Ureter (tissue), 1 donor: Measurements from ENCODE around the gene BIRC2. TPM values are rescaled to one million over a fixed set of nuclear protein-coding genes. Genes with fewer than 3 reads are reported as not detected.

Source experiments
- DNase-seq: peaks from one replicate; pipeline ENCODE4 v3.0.0-alpha.2; 2020; ENCODE audit warnings: low spot score
- total RNA-seq: library from RNA; stranded (reverse); gene quantifications from one replicate; pipeline ENCODE4 v1.2.4, GENCODE V29; 2023
- donor health status: DM: yes; HTN: yes; CAD: no.

The BIRC2 gene
- total RNA-seq, 1 donor from 2014 or later, result 44.4 TPM

DNA sequence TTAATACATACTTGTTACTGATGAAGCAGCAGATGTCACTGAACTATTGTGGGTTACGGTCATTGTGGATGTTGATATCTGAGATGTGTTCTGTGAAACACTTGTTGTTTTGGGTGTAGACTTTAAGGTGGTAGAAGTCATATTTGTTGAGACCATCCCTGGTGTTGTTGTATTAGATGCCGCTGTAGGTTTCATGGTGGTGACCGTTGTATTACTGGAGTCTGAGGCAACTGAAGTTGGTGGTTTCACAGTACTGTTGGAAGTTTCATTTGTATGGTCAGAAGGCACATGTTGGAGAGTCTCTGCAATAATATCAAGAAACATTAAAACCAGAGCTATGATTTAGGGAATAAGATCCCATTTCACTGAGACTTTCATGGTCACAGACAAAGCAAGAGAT lies 54.9 kb downstream of the BIRC2 start:
- no peak for DNase-seq

DNA sequence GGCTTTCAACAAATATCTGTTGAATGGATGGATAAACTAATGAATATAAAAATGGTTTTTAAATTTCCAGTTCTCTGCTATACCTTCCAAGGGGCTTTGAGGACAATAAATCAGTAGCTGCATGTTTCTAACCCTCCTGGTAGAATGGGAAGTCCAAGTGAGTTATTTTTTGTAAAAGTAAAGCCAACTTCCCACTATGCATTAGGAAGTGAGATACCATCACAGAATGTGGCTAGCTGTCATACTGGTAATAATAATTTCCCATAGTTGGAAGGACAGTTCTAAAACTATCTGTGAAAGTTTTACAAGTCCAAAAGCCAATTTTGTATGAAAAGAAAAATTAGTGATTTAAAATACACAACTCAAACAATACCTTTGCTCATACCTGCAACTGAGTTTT lies 55.5 kb downstream of the BIRC2 start:
- DNase-seq, result no peak

DNA sequence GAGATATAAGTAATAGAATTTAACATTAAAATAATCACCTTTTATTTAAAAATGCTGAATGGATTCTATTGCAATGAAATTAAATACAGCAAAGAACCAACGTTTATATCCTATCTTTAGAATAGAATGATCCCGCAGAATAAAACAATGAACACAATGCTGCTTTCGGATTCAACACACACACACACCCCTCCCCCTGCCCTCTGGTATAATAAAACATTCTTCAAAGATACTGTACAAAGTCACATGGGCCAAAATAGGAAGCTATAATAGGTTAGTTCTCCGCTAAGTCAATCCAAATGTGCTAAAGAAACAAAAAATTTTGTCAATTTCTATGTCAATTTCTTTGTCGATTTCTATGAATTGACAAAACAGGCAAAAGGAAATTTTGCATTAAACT lies 58.5 kb downstream of the BIRC2 start:
- no peak for DNase-seq

DNA sequence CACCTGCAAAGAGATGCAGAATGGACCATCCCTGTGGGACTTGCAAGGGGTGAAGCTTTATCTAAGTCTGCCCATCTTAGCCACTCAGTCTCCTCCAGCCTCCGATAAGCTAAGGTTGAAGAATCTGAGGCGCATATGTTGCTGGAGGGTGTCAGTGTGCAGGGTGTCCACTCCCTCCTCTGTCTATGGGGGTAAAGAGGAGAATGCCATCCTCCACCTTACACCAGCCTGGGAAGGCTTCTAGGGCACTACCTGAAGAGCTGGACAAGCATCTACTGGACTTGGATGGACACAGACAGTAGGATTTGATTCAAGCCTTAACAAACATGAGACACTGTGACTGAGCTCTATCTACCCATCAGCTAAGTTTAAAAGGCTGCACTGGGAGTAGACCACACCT lies 59.1 kb downstream of the BIRC2 start:
- no peak for DNase-seq

DNA sequence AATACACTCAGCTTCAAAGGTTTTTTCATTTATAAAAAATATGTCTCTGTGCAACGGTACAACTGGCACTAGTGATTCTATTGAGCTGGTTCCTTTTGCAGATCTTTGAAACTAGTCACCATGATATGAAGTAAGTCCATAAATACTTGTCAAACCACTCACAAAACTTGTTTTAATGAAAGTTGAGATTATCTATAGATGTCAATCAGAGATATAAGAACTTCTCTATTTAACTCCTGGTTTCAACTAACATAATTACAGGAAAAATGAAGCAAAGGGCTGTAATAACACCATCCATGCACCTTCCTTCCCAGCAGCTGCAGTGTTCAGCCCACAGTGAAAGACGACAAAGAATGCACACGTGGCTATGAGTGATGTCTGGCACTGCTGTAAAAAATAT lies 60.9 kb downstream of the BIRC2 start:
- no peak for DNase-seq

DNA sequence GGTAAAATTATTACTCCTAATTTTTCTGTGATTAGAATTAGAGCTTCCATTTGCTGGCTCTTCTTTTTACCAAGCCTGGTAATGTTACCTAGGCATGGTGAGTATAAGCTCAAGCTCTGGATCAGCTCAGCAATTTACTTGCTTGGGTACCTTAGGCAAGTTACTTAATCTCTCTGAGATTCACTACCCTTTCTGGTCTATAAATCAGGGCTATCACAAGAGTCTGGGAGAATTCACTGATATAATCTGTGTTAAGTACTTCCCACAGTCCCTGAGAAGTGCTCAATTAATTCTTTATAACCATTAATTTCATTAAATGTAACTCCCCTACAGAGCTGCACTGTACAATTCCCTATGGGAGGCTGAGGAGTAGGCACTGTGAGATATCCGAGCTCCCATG lies 61.3 kb downstream of the BIRC2 start:
- no peak for DNase-seq

DNA sequence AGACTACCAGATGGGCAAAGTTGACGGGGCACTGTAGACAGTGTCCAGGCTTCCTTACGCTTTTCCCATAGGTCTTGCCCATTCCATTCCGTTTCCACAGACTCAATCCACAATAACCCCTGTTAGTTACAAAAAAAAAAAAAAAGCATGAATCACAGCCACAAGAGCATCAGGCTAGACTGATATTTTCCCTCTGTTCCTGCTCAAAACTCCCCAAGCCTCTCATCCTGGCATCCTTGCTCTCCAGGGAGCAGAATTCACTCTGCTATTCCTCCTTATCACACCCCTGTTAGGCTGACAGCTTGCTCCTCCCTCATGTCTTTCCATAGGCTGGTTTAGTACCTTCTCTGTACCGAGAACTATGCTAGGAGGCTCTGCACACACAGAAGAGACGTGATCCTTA lies 63.4 kb downstream of the BIRC2 start:
- no peak for DNase-seq

DNA sequence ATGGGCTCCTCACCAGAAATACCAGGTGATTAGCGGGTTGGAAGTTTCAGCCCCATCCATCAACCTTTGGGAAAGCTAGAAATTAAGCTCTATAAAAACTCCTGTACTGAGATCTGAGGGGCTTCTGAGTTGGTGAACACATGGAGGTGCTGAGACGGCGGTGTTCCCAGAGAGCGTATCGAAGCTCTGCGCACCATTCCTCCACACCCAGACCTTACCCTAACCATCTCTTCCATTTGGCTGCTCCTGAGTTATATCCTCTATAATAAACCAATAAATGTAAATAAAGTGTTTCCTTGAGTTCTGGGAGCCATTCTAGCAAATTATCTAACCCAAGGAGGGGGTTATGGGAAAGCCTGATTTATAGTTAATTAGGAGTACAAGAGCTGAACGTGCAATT lies 64.1 kb downstream of the BIRC2 start:
- DNase-seq, result no peak

DNA sequence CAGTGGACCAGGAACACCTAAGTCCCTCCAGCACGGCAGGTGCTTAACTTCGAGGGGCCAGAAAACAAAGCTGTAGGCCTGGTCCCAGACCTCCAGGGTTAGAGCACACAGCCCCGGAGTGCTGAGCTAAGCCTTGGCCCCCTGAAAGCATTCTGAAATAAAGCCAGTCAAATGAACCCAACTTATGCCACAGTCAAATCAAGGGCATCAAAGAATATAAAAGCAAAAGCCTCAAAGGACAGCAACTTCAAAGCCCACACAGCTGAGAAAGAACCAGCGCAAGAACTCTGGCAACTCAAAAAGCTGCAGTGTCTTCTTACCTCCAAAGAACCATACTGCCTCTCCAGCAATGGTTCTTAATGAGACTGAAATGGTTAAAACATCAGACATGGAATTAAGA lies 66.5 kb downstream of the BIRC2 start:
- no peak for DNase-seq

DNA sequence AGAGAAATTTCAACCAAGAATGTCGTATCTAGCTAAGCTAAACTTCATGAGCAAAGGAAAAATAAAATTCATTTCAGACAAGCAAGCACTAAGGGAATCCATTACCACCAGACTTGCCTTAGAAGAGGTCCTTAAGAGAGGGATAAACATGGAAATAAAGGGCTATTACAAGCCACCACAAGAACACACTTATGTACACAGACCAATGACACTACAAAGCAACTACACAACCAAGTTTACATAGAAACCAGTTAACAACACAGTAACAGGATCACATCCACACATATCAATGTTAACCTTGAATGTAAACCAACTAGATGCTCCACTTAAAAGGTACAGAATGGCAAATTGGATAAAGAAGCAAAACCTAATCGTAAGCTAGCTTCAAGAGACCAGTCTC lies 67.5 kb downstream of the BIRC2 start:
- no peak for DNase-seq

DNA sequence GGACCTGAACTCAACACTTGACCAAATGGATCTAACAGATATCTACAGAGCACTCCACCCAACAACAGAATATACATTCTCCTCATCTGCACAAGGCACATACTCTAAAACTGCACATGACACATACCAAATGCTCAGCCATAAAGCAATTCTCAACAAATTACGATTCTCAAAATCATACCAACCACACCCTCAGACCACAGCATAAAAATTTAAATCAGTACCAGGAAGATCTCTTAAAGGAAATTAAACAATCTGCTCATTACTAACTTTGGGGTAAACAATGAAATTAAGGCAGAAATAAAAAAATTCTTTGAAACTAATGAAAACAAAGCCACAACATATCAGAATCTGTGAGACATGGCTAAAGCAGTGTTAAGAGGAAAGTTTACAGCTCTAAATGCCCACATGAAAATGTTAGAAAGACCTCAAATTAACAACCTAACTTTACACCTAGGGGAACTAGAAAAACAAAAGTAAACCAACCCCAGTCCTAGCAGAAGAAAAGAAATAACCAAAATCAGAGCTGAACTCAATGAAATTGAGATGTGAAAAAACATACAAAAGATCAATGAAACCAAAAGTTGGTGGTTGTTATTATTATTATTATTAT lies 68.4 kb downstream of the BIRC2 start:
- DNase-seq, result no peak

DNA sequence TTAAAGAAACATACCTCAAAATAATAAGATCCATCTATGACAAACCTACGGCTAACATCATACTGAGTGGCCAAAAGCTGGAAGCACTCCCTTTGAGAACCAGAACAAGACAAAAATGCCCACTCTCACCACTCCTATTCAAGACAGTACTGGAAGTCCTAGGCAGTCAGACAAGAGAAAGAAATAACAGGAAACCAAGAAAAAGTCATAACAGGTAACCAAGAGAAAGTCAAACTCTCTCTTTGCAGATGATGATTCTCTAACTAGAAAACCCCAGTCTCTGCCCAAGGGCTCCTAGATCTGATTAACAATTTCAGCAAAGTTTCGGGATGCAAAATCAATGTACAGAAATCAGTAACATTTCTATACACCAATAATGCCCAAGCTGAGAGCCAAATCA lies 70.0 kb downstream of the BIRC2 start:
- no peak for DNase-seq

DNA sequence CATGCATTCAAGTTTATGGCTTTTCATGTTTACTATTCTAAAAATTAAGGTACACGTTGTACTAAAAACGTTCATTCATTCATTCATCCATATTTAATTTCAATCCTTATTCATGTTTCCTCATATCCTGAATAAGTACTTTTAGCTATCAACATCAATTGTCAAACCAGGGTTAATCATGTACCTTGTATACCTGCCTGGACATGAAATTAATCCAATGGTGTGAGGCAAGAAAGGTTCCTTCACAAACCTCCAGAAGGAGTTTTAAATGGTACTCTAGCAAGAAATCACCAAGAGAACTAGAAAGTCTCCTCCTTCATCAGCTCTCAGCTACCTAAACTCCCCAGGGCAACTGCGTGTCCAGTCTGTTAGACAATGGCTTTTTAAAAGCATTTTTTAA lies 72.2 kb downstream of the BIRC2 start:
- DNase-seq, result no peak

DNA sequence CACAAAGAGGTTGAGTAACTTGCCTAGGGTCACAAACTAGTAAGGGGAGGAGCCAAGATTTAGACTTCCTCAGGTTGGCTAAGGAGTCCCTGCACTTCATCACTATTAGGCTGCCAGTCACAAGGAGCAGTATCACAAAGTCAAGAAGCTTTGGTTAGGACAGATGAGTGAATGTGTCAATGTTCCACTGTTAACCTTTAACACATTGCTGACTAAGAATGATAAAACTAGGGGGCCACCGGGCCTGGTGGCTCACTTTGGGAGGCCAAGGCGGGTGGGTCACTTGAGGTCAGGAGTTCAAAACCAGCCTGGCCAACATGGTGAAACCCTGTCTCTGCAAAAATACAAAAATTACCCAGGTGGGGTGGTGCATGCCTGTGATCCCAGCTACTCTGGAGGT lies 73.5 kb downstream of the BIRC2 start:
- DNase-seq, result no peak

DNA sequence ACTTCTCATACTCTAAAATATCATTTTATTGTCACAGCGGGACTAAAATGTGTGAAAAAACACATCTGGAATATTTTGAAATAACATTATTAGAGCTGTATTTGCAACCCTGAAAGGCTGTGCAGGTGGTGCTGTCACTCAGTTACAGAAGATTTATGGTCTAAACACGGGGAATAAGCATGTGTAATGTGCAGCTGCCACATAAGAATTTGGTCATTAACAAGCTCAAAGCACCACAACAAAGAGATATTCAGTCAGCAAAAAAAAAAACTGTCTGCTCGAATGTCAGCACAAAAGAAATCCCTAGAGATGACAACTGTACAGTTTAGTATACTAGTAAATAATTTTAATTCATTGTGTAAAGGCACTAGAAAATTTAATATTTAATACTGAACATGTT lies 74.2 kb downstream of the BIRC2 start:
- no peak for DNase-seq

DNA sequence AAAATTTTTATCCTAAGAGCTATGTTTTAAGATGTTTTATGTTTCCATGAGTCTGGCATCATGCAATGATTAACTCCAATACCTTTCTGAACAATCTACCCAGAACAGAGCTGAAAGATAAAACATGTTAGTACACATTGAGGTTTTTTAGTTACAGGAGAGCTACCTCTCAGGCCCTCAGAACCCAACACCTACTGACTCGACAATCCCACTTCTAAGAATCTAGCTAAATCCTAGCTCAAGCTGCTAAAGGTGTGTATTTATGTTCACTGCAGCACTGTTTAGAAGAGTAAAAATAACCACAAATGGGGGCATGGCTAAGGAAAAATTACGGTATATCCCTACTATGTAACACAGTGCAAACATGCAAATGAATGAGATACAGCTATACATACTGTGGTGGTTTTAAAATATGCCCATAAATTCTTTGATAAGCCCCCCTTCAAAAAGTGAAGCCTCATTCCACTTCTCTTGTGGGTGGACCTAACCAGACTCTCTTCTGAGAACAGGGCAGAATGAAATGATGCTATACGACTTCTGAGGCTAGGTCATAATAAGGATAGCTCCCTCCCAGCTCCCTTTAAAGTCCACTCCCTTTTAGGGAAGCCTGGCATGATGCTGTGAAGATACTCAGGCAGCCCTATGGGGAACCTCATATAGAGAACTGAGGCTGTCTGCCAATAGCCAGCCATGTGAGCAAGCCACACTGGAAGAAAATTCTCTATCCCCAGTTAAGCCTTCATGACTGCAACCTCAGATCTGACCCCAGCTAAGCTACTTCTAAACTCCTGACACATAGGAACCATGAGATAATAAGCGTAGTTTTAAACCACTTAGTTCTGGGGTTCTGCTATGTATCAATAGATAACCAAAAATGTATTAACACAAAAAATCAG lies 76.1 kb downstream of the BIRC2 start:
- DNase-seq, result no peak

DNA sequence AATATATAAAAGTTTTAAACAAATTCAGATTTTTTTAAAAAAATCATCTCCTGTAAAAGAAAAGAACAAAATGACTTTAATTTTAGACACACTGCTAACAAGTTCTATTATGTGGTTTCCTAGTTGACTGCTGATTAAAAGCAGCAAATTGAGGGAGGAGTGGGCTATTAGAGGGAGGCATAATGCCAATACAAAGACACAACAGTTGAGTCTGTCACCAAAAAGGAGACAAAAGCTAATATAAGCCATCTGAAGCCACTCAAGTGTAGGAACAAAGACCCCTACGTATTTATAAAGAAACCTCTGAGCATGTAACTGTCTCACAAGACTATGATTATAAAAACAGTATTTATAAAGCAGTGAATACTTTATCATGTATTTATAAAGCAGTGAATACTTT lies 76.9 kb downstream of the BIRC2 start:
- DNase-seq, result no peak

DNA sequence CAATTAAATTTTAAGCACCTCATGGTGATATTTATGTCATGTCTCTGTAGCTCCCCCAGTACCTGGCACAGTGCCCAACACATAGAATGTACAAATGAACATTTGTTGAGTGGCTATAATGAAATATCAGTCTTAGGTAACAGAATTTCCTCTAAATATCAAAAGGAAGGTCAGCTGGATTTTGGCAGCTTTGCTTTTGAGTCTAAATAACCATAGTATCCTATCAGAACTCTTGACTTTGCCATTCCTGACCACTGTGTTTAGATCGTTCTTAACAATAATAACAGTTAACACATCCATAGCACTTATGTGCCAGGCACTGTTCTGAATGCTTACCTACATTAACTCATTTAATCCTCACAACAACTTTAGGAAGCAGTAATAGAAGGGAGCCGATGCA lies 79.0 kb downstream of the BIRC2 start:
- no peak for DNase-seq

DNA sequence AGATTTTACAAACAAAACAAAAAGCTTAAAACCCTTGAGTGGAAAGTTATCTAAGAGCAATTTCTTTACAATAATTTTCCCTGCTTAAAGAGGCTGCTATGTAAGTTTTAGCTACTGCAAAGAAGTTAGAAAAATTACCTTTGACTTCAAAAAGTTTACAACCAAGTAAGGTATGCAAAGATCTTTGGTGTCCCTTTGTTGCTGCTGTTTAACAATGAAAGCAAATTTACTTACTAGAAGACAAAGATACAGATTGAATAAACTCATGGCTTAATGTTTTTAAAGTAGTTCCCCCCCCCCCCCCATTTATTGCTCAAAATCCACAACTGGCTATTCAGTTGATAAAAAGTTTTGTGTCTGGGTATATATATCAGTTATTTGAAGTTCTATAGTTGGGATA lies 79.6 kb downstream of the BIRC2 start:
- DNase-seq, result no peak

DNA sequence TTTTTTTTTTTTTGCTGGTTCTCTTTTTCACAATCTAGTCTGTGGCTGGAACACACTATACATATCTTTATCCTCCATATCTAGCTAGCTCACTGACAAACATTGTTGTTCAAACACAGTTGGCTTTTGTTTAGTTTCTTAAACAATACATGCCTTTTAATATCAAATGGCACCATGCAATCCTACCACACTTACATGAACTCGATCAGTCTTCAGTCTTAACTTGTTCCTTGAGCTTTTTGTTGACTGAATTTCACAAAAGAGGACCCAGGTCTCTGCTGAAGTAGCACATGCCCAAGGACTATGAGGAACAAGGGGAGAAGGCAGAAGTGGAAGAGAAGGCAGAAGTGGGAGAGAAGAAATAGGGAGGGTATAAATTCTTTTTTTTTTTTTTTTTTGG lies 80.1 kb downstream of the BIRC2 start:
- no peak for DNase-seq
